ENCODE results near the gene KCTD12. TPM values are rescaled to one million over a fixed set of nuclear protein-coding genes. Genes with fewer than 3 reads are reported as not detected.

The KCTD12 gene
- total RNA-seq, 2 donors from 2014 or later: 89.8 to 99.7 TPM

DNA sequence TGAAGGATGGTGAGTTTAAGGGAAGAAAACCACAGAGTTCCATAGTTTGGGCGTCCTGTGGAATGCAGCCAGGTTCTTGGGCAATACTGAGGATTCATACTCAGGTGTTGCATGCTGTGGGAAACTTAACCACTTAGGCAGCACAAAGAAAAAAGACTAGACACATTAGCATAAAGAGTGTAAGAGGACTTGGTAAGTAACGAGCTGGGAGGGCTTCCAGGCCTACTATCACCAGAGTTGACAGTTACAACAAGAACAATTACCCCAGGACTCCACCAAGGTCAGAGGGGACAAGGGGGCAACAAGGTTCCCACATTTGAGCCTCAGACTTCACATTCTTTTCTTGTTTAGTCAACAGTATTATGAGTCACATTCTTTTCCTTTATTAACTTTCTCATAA is 33.2 kb downstream of the KCTD12 start:
- DNase-seq (ENCODE audit: low spot score) (no peak), ATAC-seq (ENCODE audit: insufficient number of reproducible peaks, low FRiP score, low read depth) (no peak)
- Histone ChIP-seq H3K27ac (peak overlapping the region in 1 of 2 donors; percentile 41), H3K36me3 (no peaks in the 10 kb centered on the region), H3K4me1 (ENCODE audit: control insufficient read depth in 1 of 2, low read depth in 2 of 2) (peaks cover 16 to 22% of the 10 kb centered on the region in 2 donors), H3K4me3 (no peak overlapping the region), H3K27me3 (replicated peaks; ENCODE audit: insufficient read depth) (no peaks in the 10 kb centered on the region), H3K9me3 (no peaks in the 10 kb centered on the region)
- TF ChIP-seq CTCF (IDR thresholded peaks at IDR 0.05): no peak

DNA sequence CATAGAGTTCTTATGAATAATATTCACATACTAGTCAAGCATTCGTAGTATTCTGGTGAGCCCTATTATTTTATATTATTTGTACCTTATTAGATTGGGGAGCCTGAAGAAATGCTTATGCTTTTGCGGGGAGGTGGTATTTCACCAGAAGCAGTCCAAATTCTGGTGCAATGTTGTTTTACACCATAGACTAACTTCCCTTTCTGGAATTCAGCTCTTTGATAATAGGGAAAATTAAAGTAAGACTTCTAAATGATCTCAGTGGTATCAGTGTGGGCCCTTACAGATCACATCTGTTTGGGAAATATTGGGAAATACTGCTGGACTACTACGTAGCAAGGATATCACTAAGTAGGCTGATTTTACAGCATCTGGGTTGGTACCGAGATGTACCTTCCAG is 34.2 kb downstream of the KCTD12 start:
- H3K9me3 ChIP-seq: no peaks in the 10 kb centered on the region
- ATAC-seq (ENCODE audit: insufficient number of reproducible peaks, low FRiP score, low read depth): no peak
- no peaks in the 10 kb centered on the region for H3K36me3 ChIP-seq
- no peak for TF ChIP-seq CTCF (IDR thresholded peaks at IDR 0.05)
- H3K4me3 ChIP-seq: no peak overlapping the region
- peaks cover 16 to 23% of the 10 kb centered on the region in 2 donors for H3K4me1 ChIP-seq (ENCODE audit: control insufficient read depth in 1 of 2, low read depth in 2 of 2)
- H3K27ac ChIP-seq: no peak overlapping the region
- H3K27me3 ChIP-seq (replicated peaks; ENCODE audit: insufficient read depth): no peaks in the 10 kb centered on the region
- DNase-seq (ENCODE audit: low spot score): no peak

GRCh38 chr13:76849493-76849892 is 36.7 kb downstream of the KCTD12 start:
- Histone ChIP-seq H3K4me3 (no peak overlapping the region), H3K36me3 (no peaks in the 10 kb centered on the region), H3K27me3 (replicated peaks; ENCODE audit: insufficient read depth) (no peaks in the 10 kb centered on the region), H3K4me1 (ENCODE audit: control insufficient read depth in 1 of 2, low read depth in 2 of 2) (peaks cover 18 to 31% of the 10 kb centered on the region in 2 donors), H3K9me3 (no peaks in the 10 kb centered on the region), H3K27ac (no peak overlapping the region)
- DNase-seq (ENCODE audit: low spot score) (no peak), ATAC-seq (ENCODE audit: insufficient number of reproducible peaks, low FRiP score, low read depth) (no peak)
- TF ChIP-seq CTCF (IDR thresholded peaks at IDR 0.05): no peak

DNA sequence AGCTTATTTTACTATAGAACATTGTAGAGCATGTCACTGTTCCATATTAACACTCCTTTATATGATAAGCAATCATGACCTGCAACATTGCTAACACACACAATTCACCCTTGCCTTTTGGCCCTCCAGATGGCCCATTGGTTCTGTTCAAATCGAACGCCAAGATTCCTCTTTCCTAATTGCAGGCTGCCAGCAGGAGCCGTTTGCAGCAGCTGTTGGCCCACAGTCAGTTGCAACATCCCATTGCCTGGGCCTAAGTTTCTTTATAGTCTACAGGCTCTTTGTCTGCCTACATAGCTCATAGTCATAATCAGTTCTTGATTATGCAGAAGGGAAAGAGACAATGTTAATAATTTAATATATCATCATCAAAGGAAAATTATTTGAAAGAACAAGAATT is 37.6 kb downstream of the KCTD12 start:
- no peak for ATAC-seq (ENCODE audit: insufficient number of reproducible peaks, low FRiP score, low read depth)
- no peaks in the 10 kb centered on the region for H3K27me3 ChIP-seq (replicated peaks; ENCODE audit: insufficient read depth)
- no peak overlapping the region for H3K4me3 ChIP-seq
- no peak for DNase-seq (ENCODE audit: low spot score)
- H3K4me1 ChIP-seq (ENCODE audit: control insufficient read depth in 1 of 2, low read depth in 2 of 2): peaks cover 11 to 22% of the 10 kb centered on the region in 2 donors
- TF ChIP-seq CTCF (IDR thresholded peaks at IDR 0.05): no peak
- no peaks in the 10 kb centered on the region for H3K36me3 ChIP-seq
- H3K9me3 ChIP-seq: no peaks in the 10 kb centered on the region
- no peak overlapping the region for H3K27ac ChIP-seq

- Histone ChIP-seq H3K9me3 (no peaks in the 10 kb centered on the region), H3K27me3 (replicated peaks; ENCODE audit: insufficient read depth) (no peaks in the 10 kb centered on the region), H3K4me1 (ENCODE audit: control insufficient read depth in 1 of 2, low read depth in 2 of 2) (peaks cover 8 to 16% of the 10 kb centered on the region in 2 donors), H3K27ac (peak overlapping the region in 1 of 2 donors; percentile 62), H3K4me3 (peak overlapping the region; percentile 37), H3K36me3 (no peaks in the 10 kb centered on the region)
- DNase-seq (ENCODE audit: low spot score) (no peak), ATAC-seq (ENCODE audit: insufficient number of reproducible peaks, low FRiP score, low read depth) (no peak)
- TF ChIP-seq CTCF (IDR thresholded peaks at IDR 0.05): no peak
These were observed 39.8 kb downstream of the KCTD12 start for GRCh38 chr13:76846363-76846762.
